Measurements from ENCODE around the gene SPTBN5. TPM values are rescaled to one million over a fixed set of nuclear protein-coding genes. Genes with fewer than 3 reads are reported as not detected.
A peak's percentile ranks its signal among the peaks of the same experiment; 100 is the strongest.

The SPTBN5 gene
- total RNA-seq, 2 donors from 2014 or later, result 0.52 to 3.0 TPM

- H3K36me3 ChIP-seq (replicated peaks in 1 of 2; ENCODE audit: insufficient read depth in 1 of 2, low read depth in 2 of 2), result no peaks in the 10 kb centered on the region
- ATAC-seq, result peak; percentile 96
- H3K27me3 ChIP-seq, result no peaks in the 10 kb centered on the region
- DNase-seq, result peak; percentile 93 to 96 (median 96)
- no peaks in the 10 kb centered on the region for H3K9me3 ChIP-seq
- H3K27ac ChIP-seq, result peak within 1 kb of the TSS; percentile 62 to 86 (median 78)
- WGBS, 2 donors, result 0 to 1% methylated on average over 17 to 59 of the region's 66 CpGs
- intact Hi-C loops (cut with DNase I), result no loop called here
- TF ChIP-seq POLR2A (IDR thresholded peaks at IDR 0.05) (peak; percentile 80 to 91 (median 91)), CTCF (IDR thresholded peaks at IDR 0.05) (no peak)
- H3K4me1 ChIP-seq, result peaks cover 28% of the 10 kb centered on the region
- peak within 1 kb of the TSS; percentile 29 to 65 for H3K4me3 ChIP-seq
Measured at GRCh38 chr15:41827880-41828806, 65.7 kb downstream of the SPTBN5 start, which contains the start of gene JMJD7. TSS of gene JMJD7 (plus strand) at chr15:41828092. CDS start at chr15:41828125, 33 bp downstream.

GRCh38 chr15:41827290-41827879, 66.5 kb downstream of the SPTBN5 start:
- Histone ChIP-seq H3K27me3 (no peaks in the 10 kb centered on the region), H3K4me3 (peak overlapping the region in 1 of 2 donors; percentile 12), H3K36me3 (replicated peaks in 1 of 2; ENCODE audit: insufficient read depth in 1 of 2, low read depth in 2 of 2) (no peaks in the 10 kb centered on the region), H3K4me1 (peaks cover 28% of the 10 kb centered on the region), H3K9me3 (no peaks in the 10 kb centered on the region), H3K27ac (peak overlapping the region in 3 of 4 donors; percentile 2 to 86 (median 79))
- WGBS, 2 donors, result 4 to 10% methylated on average over 20 to 37 of the region's 37 CpGs
- no peak for TF ChIP-seq POLR2A (IDR thresholded peaks at IDR 0.05)
- ATAC-seq (peak; percentile 3), DNase-seq (peak in 3 of 4 donors; percentile 12 to 38 (median 34))
- intact Hi-C loops (cut with DNase I), result no loop called here

GRCh38 chr15:41825572-41826535, 68.0 kb downstream of the SPTBN5 start:
- H3K4me1 ChIP-seq, result peaks cover 38% of the 10 kb centered on the region
- intact Hi-C loops (cut with DNase I), result no loop called here
- no peaks in the 10 kb centered on the region for H3K9me3 ChIP-seq
- WGBS, 2 donors, result 80 to 86% methylated on average over 7 to 13 of the region's 13 CpGs
- no peak overlapping the region for H3K27ac ChIP-seq
- H3K27me3 ChIP-seq, result no peaks in the 10 kb centered on the region
- no peaks in the 10 kb centered on the region for H3K36me3 ChIP-seq (replicated peaks in 1 of 2; ENCODE audit: insufficient read depth in 1 of 2, low read depth in 2 of 2)
- ATAC-seq, result no peak
- no peak for TF ChIP-seq CTCF (IDR thresholded peaks at IDR 0.05)
- no peak for TF ChIP-seq POLR2A (IDR thresholded peaks at IDR 0.05)
- DNase-seq, result no peak
- H3K4me3 ChIP-seq, result no peak overlapping the region

GRCh38 chr15:41825145-41825544, 68.7 kb downstream of the SPTBN5 start:
- no peak overlapping the region for H3K27ac ChIP-seq
- H3K4me1 ChIP-seq, result peaks cover 41% of the 10 kb centered on the region
- intact Hi-C loops (cut with DNase I), result no loop called here
- ATAC-seq (no peak), DNase-seq (no peak)
- H3K36me3 ChIP-seq (replicated peaks in 1 of 2; ENCODE audit: insufficient read depth in 1 of 2, low read depth in 2 of 2), result no peaks in the 10 kb centered on the region
- no peaks in the 10 kb centered on the region for H3K9me3 ChIP-seq
- H3K27me3 ChIP-seq, result no peaks in the 10 kb centered on the region
- TF ChIP-seq CTCF (IDR thresholded peaks at IDR 0.05) (no peak), POLR2A (IDR thresholded peaks at IDR 0.05) (no peak)
- H3K4me3 ChIP-seq, result no peak overlapping the region
- 92 to 96% methylated on average over 8 to 10 of the region's 10 CpGs for WGBS, 2 donors
